WTC11 (cell line): Measurements from ENCODE around the gene JCHAIN. TPM values are rescaled to one million over a fixed set of nuclear protein-coding genes. Genes with fewer than 3 reads are reported as not detected.

Source experiments
- ATAC-seq: fragments of 200-7000 bp; cut with Tn5 transposase; 2 replicates; pipeline ENCODE4 v1.10.0; 2021; ENCODE audit warnings: mild to moderate bottlenecking, moderate library complexity
- CTCF ChIA-PET: fragments of 300-600 bp; sonication (Branson Sonifier 250); formaldehyde crosslinking; loops from one replicate; lab custom pipeline; 2021; ENCODE audit warnings: antibody characterized with exemption; lab: Charles Lee
- POLR2A ChIA-PET: fragments of 350-600 bp; sonication (Branson Sonifier 250); formaldehyde crosslinking; loops from one replicate; lab custom pipeline; 2021; ENCODE audit warnings: antibody characterized with exemption; lab: Charles Lee
- DNase-seq: peaks from one replicate; pipeline ENCODE4 v3.0.0; 2021; ENCODE audit warnings: low spot score
- H3K27ac Mint-ChIP-seq: 2 replicates; pipeline ENCODE4 v1.8.0; 2021; ENCODE audit warnings: mixed read lengths
- H3K27me3 Mint-ChIP-seq: 2 replicates; pipeline ENCODE4 v1.8.0; 2021; ENCODE audit warnings: low read depth, mild to moderate bottlenecking, moderate library complexity, mixed read lengths
- H3K36me3 Mint-ChIP-seq: 2 replicates; pipeline ENCODE4 v1.8.0; 2021; ENCODE audit warnings: mixed read lengths
- H3K4me1 Mint-ChIP-seq: 2 replicates; pipeline ENCODE4 v1.8.0; 2022; ENCODE audit warnings: mixed read lengths
- H3K4me3 Mint-ChIP-seq: 2 replicates; pipeline ENCODE4 v1.8.0; 2021; ENCODE audit warnings: mild to moderate bottlenecking, moderate library complexity, mixed read lengths
- H3K9me3 Mint-ChIP-seq: 2 replicates; pipeline ENCODE4 v1.8.0; 2021; ENCODE audit warnings: mixed read lengths
- ARID4B ChIP-seq: sonication (generic); formaldehyde crosslinking; IDR thresholded peaks from 2 replicates; pipeline ENCODE4 v1.8.0; 2023; ENCODE audit warnings: missing genetic modification reagents, mild to moderate bottlenecking, borderline replicate concordance
- CREM ChIP-seq: sonication (generic); formaldehyde crosslinking; IDR thresholded peaks from 2 replicates; pipeline ENCODE4 v1.8.1; 2022; ENCODE audit warnings: mild to moderate bottlenecking, missing genetic modification reagents, moderate library complexity
- ELF4 ChIP-seq: sonication (generic); formaldehyde crosslinking; IDR thresholded peaks from 2 replicates; pipeline ENCODE4 v1.8.1; 2022; ENCODE audit warnings: low read depth, mild to moderate bottlenecking, moderate library complexity, missing genetic modification reagents
- ETV6 ChIP-seq: sonication (generic); formaldehyde crosslinking; IDR thresholded peaks from 2 replicates; pipeline ENCODE4 v1.8.1; 2022; ENCODE audit warnings: mild to moderate bottlenecking, missing genetic modification reagents
- GABPB1 ChIP-seq: sonication (generic); formaldehyde crosslinking; IDR thresholded peaks from 2 replicates; pipeline ENCODE4 v1.8.1; 2023; ENCODE audit warnings: mild to moderate bottlenecking, missing genetic modification reagents
- GRHL2 ChIP-seq: fragments of 250-450 bp; sonication (Bioruptor Pico); IDR thresholded peaks from 2 replicates; pipeline ENCODE4 v1.8.0; 2022; ENCODE audit warnings: mild to moderate bottlenecking, moderate library complexity; ENCODE audit not compliant: insufficient replicate concordance, severe bottlenecking
- IRF1 ChIP-seq: sonication (generic); formaldehyde crosslinking; IDR thresholded peaks from 2 replicates; pipeline ENCODE4 v1.8.0; 2023; ENCODE audit warnings: missing genetic modification reagents
- JAZF1 ChIP-seq: fragments of 250-450 bp; sonication (Bioruptor Pico); IDR thresholded peaks from 2 replicates; pipeline ENCODE4 v1.9.0; 2021; ENCODE audit warnings: moderate library complexity, mild to moderate bottlenecking, inconsistent platforms
- OVOL2 ChIP-seq: fragments of 250-450 bp; sonication (Bioruptor Pico); IDR thresholded peaks from 2 replicates; pipeline ENCODE4 v1.9.0; 2021; ENCODE audit warnings: mild to moderate bottlenecking, borderline replicate concordance
- SOX15 ChIP-seq: fragments of 250-450 bp; sonication (Bioruptor Pico); IDR thresholded peaks from 2 replicates; pipeline ENCODE4 v1.9.0; 2021; ENCODE audit warnings: mild to moderate bottlenecking
- TEAD1 ChIP-seq: sonication (generic); formaldehyde crosslinking; IDR thresholded peaks from 2 replicates; pipeline ENCODE4 v1.8.0; 2022; ENCODE audit warnings: mild to moderate bottlenecking, missing genetic modification reagents
- TP53 ChIP-seq: sonication (generic); formaldehyde crosslinking; IDR thresholded peaks from 2 replicates; pipeline ENCODE4 v1.8.1; 2023; ENCODE audit warnings: mild to moderate bottlenecking, missing genetic modification reagents
- total RNA-seq: library from RNA; stranded (reverse); gene quantifications from 3 replicates; pipeline ENCODE4 v1.2.3, GENCODE V29; 2021
- TF ChIP-seq, protein P1 (sequence below): sonication (generic); formaldehyde crosslinking; IDR thresholded peaks from 2 replicates; pipeline ENCODE4 v1.8.0; 2022; ENCODE audit warnings: mild to moderate bottlenecking, missing genetic modification reagents
- TF ChIP-seq, protein P2 (sequence below): sonication (generic); formaldehyde crosslinking; IDR thresholded peaks from 2 replicates; pipeline ENCODE4 v1.8.1; 2023; ENCODE audit warnings: mild to moderate bottlenecking, missing genetic modification reagents, moderate library complexity
- TF ChIP-seq, protein P3 (sequence below): sonication (generic); formaldehyde crosslinking; IDR thresholded peaks from 2 replicates; pipeline ENCODE4 v1.8.0; 2023; ENCODE audit warnings: mild to moderate bottlenecking, missing genetic modification reagents
- TF ChIP-seq, protein P4 (sequence below): fragments of 250-450 bp; sonication (Bioruptor Pico); conservative IDR thresholded peaks from 2 replicates; pipeline ENCODE4 v1.9.0; 2021; ENCODE audit warnings: mild to moderate bottlenecking

The JCHAIN gene
- total RNA-seq, 1 experiment from 2014 or later = 0.68 TPM

DNA sequence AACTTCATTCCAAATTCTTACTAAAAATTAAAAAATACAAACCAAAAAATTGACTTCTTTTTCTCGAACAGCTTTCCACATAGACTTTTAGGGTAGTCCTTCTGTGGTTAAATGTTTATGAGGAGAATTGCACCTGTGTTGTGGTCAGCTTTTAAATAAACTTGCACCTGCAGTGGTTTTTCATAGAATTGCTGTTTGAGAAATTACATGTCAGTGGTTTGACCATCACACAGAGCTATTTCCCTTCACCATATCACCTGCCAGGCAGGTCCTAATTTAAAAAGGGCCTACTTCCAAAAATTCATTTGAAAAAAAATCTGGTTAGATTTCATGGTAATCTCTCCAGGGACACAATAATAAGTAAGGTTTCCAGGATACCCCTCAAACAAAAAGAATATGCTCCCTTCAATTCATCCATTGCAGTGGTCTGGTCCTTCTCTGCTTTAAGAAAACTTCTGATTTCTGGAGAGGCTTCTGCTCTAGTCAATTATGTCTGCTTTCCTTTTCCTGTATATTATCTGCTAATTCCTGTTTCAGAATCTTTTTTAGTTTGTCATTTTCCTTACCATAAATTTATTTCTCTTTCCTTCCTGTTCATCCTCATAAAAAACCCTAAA lies 12.2 kb upstream of the JCHAIN start:
- peaks cover 3% of the 10 kb centered on the region; the same call in 1 of the 2 replicates for H3K27me3 Mint-ChIP-seq
- no peak overlapping the region for H3K27ac Mint-ChIP-seq
- H3K36me3 Mint-ChIP-seq = no peaks in the 10 kb centered on the region
- DNase-seq (no peak), ATAC-seq (no peak)
- no peaks in the 10 kb centered on the region for H3K4me1 Mint-ChIP-seq
- H3K4me3 Mint-ChIP-seq = no peak overlapping the region
- POLR2A ChIA-PET = no interaction called here
- CTCF ChIA-PET = interaction anchor here (1.0 kb wide), 1 partner anchor 57 kb away, joined by 5 read pairs; no protein-coding TSS in a partner anchor
- H3K9me3 Mint-ChIP-seq = no peaks in the 10 kb centered on the region
- TF ChIP-seq OVOL2 (CRISPR knock-in tag) (no peak), IRF1 (CRISPR knock-in tag) (no peak), ELF4 (CRISPR knock-in tag) (no peak), GABPB1 (no peak), ETV6 (no peak), JAZF1 (CRISPR knock-in tag) (no peak), CREM (no peak), ARID4B (CRISPR knock-in tag) (no peak)
- TF ChIP-seq, protein P1, sequence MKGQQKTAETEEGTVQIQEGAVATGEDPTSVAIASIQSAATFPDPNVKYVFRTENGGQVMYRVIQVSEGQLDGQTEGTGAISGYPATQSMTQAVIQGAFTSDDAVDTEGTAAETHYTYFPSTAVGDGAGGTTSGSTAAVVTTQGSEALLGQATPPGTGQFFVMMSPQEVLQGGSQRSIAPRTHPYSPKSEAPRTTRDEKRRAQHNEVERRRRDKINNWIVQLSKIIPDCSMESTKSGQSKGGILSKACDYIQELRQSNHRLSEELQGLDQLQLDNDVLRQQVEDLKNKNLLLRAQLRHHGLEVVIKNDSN = no peak
- TF ChIP-seq, protein P2, sequence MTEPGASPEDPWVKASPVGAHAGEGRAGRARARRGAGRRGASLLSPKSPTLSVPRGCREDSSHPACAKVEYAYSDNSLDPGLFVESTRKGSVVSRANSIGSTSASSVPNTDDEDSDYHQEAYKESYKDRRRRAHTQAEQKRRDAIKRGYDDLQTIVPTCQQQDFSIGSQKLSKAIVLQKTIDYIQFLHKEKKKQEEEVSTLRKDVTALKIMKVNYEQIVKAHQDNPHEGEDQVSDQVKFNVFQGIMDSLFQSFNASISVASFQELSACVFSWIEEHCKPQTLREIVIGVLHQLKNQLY (CRISPR knock-in tag) = no peak
- TF ChIP-seq, protein P3, sequence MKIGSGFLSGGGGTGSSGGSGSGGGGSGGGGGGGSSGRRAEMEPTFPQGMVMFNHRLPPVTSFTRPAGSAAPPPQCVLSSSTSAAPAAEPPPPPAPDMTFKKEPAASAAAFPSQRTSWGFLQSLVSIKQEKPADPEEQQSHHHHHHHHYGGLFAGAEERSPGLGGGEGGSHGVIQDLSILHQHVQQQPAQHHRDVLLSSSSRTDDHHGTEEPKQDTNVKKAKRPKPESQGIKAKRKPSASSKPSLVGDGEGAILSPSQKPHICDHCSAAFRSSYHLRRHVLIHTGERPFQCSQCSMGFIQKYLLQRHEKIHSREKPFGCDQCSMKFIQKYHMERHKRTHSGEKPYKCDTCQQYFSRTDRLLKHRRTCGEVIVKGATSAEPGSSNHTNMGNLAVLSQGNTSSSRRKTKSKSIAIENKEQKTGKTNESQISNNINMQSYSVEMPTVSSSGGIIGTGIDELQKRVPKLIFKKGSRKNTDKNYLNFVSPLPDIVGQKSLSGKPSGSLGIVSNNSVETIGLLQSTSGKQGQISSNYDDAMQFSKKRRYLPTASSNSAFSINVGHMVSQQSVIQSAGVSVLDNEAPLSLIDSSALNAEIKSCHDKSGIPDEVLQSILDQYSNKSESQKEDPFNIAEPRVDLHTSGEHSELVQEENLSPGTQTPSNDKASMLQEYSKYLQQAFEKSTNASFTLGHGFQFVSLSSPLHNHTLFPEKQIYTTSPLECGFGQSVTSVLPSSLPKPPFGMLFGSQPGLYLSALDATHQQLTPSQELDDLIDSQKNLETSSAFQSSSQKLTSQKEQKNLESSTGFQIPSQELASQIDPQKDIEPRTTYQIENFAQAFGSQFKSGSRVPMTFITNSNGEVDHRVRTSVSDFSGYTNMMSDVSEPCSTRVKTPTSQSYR (CRISPR knock-in tag) = no peak

GRCh38 chr4:70676554-70677090 lies 10.3 kb upstream of the JCHAIN start:
- Mint-ChIP-seq H3K4me3 (no peak overlapping the region), H3K27me3 (peaks cover 3% of the 10 kb centered on the region; the same call in 1 of the 2 replicates), H3K9me3 (no peaks in the 10 kb centered on the region), H3K27ac (no peak overlapping the region), H3K36me3 (no peaks in the 10 kb centered on the region), H3K4me1 (no peaks in the 10 kb centered on the region)
- ChIA-PET POLR2A (no interaction called here), CTCF (interaction anchor here (0.8 kb wide), 1 partner anchor 11 kb away, joined by 4 read pairs; no protein-coding TSS in a partner anchor)
- ATAC-seq = no peak
- DNase-seq = no peak
- TF ChIP-seq TP53 (CRISPR knock-in tag) (no peak), TEAD1 (no peak), SOX15 (no peak), GRHL2 (CRISPR knock-in tag) (no peak)
- TF ChIP-seq, protein P4, sequence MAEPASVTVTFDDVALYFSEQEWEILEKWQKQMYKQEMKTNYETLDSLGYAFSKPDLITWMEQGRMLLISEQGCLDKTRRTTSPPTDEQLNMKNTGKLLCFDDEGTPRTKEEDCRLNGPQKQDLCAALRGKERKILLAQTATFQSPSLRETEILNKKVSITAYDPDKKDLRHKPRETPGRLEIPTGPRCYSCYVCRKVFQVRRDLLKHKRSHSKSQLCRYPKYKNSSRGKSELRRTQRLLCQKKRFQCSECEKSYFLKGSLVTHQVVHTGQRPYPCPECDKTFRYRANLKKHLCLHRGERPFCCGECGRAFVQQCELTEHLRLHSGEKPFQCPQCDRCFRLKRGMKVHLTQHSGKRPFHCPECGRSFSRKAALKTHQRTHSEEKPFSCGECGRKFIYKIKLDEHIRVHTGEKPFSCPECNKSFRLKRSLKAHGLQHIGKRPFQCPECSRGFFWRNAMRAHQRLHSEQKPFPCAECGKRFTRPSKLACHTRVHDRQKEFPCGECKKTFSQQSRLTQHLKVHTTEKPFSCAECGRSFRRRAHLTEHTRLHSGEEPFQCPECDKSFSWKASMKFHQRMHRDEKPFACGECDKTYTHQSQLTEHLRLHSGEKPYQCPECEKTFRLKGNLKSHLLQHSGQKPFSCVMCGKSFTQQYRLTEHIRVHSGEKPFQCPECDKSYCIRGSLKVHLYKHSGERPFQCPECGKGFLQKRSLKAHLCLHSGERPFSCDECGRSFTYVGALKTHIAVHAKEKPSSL (CRISPR knock-in tag) = no peak
